ENCODE results near the gene OSBPL7.

GRCh38 chr17:47822785-47823184, 1.2 kb upstream of the OSBPL7 start:
- TF ChIP-seq CTCF (tag by site-specific recombination; IDR thresholded peaks at IDR 0.05) (no peak), ZNF654 (tag by site-specific recombination; IDR thresholded peaks at IDR 0.05; ENCODE audit: low read depth) (no peak), SP3 (tag by site-specific recombination; IDR thresholded peaks at IDR 0.05) (no peak), BCL11A (tag by site-specific recombination; IDR thresholded peaks at IDR 0.05; ENCODE audit: low read depth) (no peak), ZBTB8A (tag by site-specific recombination; IDR thresholded peaks at IDR 0.05) (no peak)
- TF ChIP-seq, protein P1, sequence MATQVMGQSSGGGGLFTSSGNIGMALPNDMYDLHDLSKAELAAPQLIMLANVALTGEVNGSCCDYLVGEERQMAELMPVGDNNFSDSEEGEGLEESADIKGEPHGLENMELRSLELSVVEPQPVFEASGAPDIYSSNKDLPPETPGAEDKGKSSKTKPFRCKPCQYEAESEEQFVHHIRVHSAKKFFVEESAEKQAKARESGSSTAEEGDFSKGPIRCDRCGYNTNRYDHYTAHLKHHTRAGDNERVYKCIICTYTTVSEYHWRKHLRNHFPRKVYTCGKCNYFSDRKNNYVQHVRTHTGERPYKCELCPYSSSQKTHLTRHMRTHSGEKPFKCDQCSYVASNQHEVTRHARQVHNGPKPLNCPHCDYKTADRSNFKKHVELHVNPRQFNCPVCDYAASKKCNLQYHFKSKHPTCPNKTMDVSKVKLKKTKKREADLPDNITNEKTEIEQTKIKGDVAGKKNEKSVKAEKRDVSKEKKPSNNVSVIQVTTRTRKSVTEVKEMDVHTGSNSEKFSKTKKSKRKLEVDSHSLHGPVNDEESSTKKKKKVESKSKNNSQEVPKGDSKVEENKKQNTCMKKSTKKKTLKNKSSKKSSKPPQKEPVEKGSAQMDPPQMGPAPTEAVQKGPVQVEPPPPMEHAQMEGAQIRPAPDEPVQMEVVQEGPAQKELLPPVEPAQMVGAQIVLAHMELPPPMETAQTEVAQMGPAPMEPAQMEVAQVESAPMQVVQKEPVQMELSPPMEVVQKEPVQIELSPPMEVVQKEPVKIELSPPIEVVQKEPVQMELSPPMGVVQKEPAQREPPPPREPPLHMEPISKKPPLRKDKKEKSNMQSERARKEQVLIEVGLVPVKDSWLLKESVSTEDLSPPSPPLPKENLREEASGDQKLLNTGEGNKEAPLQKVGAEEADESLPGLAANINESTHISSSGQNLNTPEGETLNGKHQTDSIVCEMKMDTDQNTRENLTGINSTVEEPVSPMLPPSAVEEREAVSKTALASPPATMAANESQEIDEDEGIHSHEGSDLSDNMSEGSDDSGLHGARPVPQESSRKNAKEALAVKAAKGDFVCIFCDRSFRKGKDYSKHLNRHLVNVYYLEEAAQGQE (tag by site-specific recombination; IDR thresholded peaks at IDR 0.05): no peak
- TF ChIP-seq, protein P2, sequence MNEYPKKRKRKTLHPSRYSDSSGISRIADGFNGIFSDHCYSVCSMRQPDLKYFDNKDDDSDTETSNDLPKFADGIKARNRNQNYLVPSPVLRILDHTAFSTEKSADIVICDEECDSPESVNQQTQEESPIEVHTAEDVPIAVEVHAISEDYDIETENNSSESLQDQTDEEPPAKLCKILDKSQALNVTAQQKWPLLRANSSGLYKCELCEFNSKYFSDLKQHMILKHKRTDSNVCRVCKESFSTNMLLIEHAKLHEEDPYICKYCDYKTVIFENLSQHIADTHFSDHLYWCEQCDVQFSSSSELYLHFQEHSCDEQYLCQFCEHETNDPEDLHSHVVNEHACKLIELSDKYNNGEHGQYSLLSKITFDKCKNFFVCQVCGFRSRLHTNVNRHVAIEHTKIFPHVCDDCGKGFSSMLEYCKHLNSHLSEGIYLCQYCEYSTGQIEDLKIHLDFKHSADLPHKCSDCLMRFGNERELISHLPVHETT (tag by site-specific recombination; IDR thresholded peaks at IDR 0.05): no peak
- TF ChIP-seq, protein P3, sequence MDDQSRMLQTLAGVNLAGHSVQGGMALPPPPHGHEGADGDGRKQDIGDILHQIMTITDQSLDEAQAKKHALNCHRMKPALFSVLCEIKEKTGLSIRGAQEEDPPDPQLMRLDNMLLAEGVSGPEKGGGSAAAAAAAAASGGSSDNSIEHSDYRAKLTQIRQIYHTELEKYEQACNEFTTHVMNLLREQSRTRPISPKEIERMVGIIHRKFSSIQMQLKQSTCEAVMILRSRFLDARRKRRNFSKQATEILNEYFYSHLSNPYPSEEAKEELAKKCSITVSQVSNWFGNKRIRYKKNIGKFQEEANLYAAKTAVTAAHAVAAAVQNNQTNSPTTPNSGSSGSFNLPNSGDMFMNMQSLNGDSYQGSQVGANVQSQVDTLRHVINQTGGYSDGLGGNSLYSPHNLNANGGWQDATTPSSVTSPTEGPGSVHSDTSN (CRISPR knock-in tag; IDR thresholded peaks at IDR 0.05): no peak

Measured in HEK293 (cell line).